Thyroid gland (tissue), 4 donors: ENCODE measurements around the gene CUL2. TPM values are rescaled to one million over a fixed set of nuclear protein-coding genes. Genes with fewer than 3 reads are reported as not detected.

Experiments used
- DNase-seq, 2 donors: peaks; one replicate each; pipeline ENCODE4 v3.0.0-alpha.2; 2019
- H3K27ac ChIP-seq, 3 donors: fragments of 200-600 bp; sonication (generic); 1 replicate in 2 of 3; 2 replicates in 1 of 3; pipeline ENCODE4 v1.5.1; 2016 to 2019; ENCODE audit warnings: mild to moderate bottlenecking in 1 of 3, moderate library complexity in 1 of 3
- H3K27me3 ChIP-seq: fragments of 200-600 bp; sonication (generic); one replicate; pipeline ENCODE4 v1.5.1; 2019
- H3K36me3 ChIP-seq, 2 donors: fragments of 200-600 bp; sonication (generic); one replicate each; pipeline ENCODE4 v1.5.1; 2016 to 2019
- H3K4me1 ChIP-seq, 2 donors: fragments of 200-600 bp; sonication (generic); one replicate each; pipeline ENCODE4 v1.5.1; 2017 to 2019
- H3K4me3 ChIP-seq, 3 donors: fragments of 200-600 bp; sonication (generic); replicated peaks in 1 of 3; 1 replicate in 2 of 3; 2 replicates in 1 of 3; pipeline ENCODE4 v1.5.1; 2016; ENCODE audit warnings: mild to moderate bottlenecking in 1 of 3
- H3K9me3 ChIP-seq: fragments of 200-600 bp; sonication (generic); one replicate; pipeline ENCODE4 v1.5.1; 2017
- POLR2A ChIP-seq, 2 donors: fragments of 450-650 bp; IDR thresholded peaks; one replicate each; pipeline ENCODE4 v1.6.1; 2017; ENCODE audit warnings: antibody characterized with exemption in 2 of 2, mild to moderate bottlenecking in 2 of 2, moderate library complexity in 1 of 2
- WGBS, 2 donors: methylation state at CpG; one replicate each; pipeline ENCODE4 v1.1.5; 2017; 5-methylcytosine and 5-hydroxymethylcytosine counted together
- intact Hi-C: fragments of 100-400 bp; cut with DNase I; formaldehyde crosslinking; loops from one replicate; pipeline ENCODE4 v1.15.1; 2023
- microRNA-seq: library from miRNA; unstranded; fragments of <30 nt; microRNA quantifications from one replicate; pipeline ENCODE4, GENCODE V29; 2016
- small RNA-seq: library from RNA; depleted of rRNA; stranded (forward); fragments of <200 nt; gene quantifications from one replicate; pipeline ENCODE3, GENCODE V24; 2016
- total RNA-seq, 4 donors: library from RNA; depleted of rRNA; stranded (reverse); fragments of >200 nt; gene quantifications; one replicate each; pipeline ENCODE4 v1.2.3, GENCODE V29; 2016
- TF ChIP-seq, protein P1 (sequence below), 6 experiments: fragments of 200-600 bp in 3 of 6; fragments of 450-650 bp in 3 of 6; sonication (generic) in 3 of 6; IDR thresholded peaks; one replicate each; pipeline ENCODE4 v1.5.1; 2016 to 2019; ENCODE audit warnings: antibody characterized with exemption in 6 of 6, mild to moderate bottlenecking in 2 of 6, inconsistent platforms in 1 of 6, moderate library complexity in 1 of 6

CUL2 gene
- total RNA-seq, 4 donors from 2014 or later = 16.5 to 19.0 (median 18.2) TPM

- WGBS, 2 donors = 41 to 53% methylated on average over 8 of the region's 8 CpGs
- intact Hi-C loops = loop anchor here (10.0 kb wide), 1 partner anchor 296 kb away; no protein-coding TSS in a partner anchor
Observed at GRCh38 chr10:34960983-34961382, 129.2 kb downstream of the CUL2 start.

DNA sequence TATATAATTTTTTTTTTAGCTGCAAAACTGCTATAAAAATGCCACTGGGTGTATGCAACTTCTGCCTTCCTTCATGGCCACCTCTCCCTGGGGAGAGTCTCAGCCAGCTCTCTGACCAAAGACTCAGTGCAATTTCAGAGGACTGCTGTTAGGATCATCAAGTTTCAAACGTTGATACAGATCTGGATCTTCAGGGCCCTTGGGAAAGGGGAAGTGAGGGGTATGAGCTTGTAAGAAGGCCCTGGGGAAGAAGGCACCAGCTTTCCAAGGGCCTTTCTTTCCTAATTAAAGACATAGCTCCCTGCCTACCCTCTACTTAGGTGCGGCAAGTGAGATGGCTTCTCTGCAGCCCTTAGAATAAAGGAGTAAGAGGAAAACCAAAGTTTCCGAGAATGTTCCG, 130.4 kb downstream of the CUL2 start:
- no peaks in the 10 kb centered on the region for H3K27me3 ChIP-seq
- 70 to 74% methylated on average over 4 of the region's 4 CpGs for WGBS, 2 donors
- intact Hi-C loops = loop anchor here (10.0 kb wide), 1 partner anchor 295 kb away; no protein-coding TSS in a partner anchor

More at GRCh38 chr10:34960983-34961382, 129.2 kb downstream of the CUL2 start:
- no peak for TF ChIP-seq POLR2A (IDR thresholded peaks at IDR 0.05)
- TF ChIP-seq, protein P1, sequence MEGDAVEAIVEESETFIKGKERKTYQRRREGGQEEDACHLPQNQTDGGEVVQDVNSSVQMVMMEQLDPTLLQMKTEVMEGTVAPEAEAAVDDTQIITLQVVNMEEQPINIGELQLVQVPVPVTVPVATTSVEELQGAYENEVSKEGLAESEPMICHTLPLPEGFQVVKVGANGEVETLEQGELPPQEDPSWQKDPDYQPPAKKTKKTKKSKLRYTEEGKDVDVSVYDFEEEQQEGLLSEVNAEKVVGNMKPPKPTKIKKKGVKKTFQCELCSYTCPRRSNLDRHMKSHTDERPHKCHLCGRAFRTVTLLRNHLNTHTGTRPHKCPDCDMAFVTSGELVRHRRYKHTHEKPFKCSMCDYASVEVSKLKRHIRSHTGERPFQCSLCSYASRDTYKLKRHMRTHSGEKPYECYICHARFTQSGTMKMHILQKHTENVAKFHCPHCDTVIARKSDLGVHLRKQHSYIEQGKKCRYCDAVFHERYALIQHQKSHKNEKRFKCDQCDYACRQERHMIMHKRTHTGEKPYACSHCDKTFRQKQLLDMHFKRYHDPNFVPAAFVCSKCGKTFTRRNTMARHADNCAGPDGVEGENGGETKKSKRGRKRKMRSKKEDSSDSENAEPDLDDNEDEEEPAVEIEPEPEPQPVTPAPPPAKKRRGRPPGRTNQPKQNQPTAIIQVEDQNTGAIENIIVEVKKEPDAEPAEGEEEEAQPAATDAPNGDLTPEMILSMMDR (IDR thresholded peaks at IDR 0.05) = peak in 4 of 6 experiments; percentile 20 to 78 (median 54)
- Histone ChIP-seq H3K4me3 (no peak overlapping the region), H3K27ac (peak overlapping the region in 1 of 3 donors; percentile 63), H3K4me1 (peaks cover 26 to 31% of the 10 kb centered on the region in 2 donors), H3K27me3 (no peaks in the 10 kb centered on the region), H3K36me3 (no peaks in the 10 kb centered on the region), H3K9me3 (no peaks in the 10 kb centered on the region)
- DNase-seq = peak; percentile 59 to 66

GRCh38 chr10:34959321-34959720, 130.8 kb downstream of the CUL2 start:
- no peak for DNase-seq
- H3K36me3 ChIP-seq = no peaks in the 10 kb centered on the region
- TF ChIP-seq POLR2A (IDR thresholded peaks at IDR 0.05) = no peak
- TF ChIP-seq, protein P1 (IDR thresholded peaks at IDR 0.05) = no peak
- no peaks in the 10 kb centered on the region for H3K9me3 ChIP-seq
- intact Hi-C loops = no loop called here
- H3K4me1 ChIP-seq = peaks cover 26 to 28% of the 10 kb centered on the region in 2 donors
- no peaks in the 10 kb centered on the region for H3K27me3 ChIP-seq
- 74 to 83% methylated on average over 9 of the region's 9 CpGs for WGBS, 2 donors
- H3K4me3 ChIP-seq = no peak overlapping the region
- H3K27ac ChIP-seq = peak overlapping the region in 1 of 3 donors; percentile 11

More for the DNA sequence above, 130.4 kb downstream of the CUL2 start:
- H3K9me3 ChIP-seq = no peaks in the 10 kb centered on the region
- no peak overlapping the region for H3K4me3 ChIP-seq
- TF ChIP-seq, protein P1 (IDR thresholded peaks at IDR 0.05) = no peak
- no peak for TF ChIP-seq POLR2A (IDR thresholded peaks at IDR 0.05)
- DNase-seq = no peak
- no peaks in the 10 kb centered on the region for H3K36me3 ChIP-seq
- H3K4me1 ChIP-seq = peaks cover 25 to 28% of the 10 kb centered on the region in 2 donors
- H3K27ac ChIP-seq = peak overlapping the region in 1 of 3 donors; percentile 11

Small RNAs within 50 kb of the gene (microRNA-seq; reads per million reads assigned to microRNA genes)
- 4.4 reads per million, percentile 8 among the genes with 10 or more reads in this experiment for gene MIR3611

Small RNAs within 50 kb of the gene (small RNA-seq; reads per million reads assigned to genes)
- gene MIR3611 (not detected), gene RNU7-77P (not detected)

Other genes with a start within 250 kb of the CUL2 start
- 10 to 100 TPM; 39.9 to 64.4 (median 50.5) TPM for gene CREM, start 36.5 kb upstream of the CUL2 start, total RNA-seq
- gene CCNY, start 246.2 kb upstream of the CUL2 start, total RNA-seq = 10 to 100 TPM; 37.5 to 56.3 (median 43.9) TPM